ENCODE data around the gene ZFAND2A. TPM values are rescaled to one million over a fixed set of nuclear protein-coding genes. Genes with fewer than 3 reads are reported as not detected.

ZFAND2A gene
- total RNA-seq, 1 experiment from 2014 or later: 19.1 TPM

- no peaks in the 10 kb centered on the region for H3K9me2 ChIP-seq (ENCODE audit: insufficient read depth)
- H3K4me3 ChIP-seq (replicated peaks in 1 of 2; ENCODE audit: low read depth in 1 of 2, low read length in 2 of 2): no peak overlapping the region
- H3K79me2 ChIP-seq (ENCODE audit: insufficient read depth, low read length): no peaks in the 10 kb centered on the region
- ChIA-PET POLR2A (no interaction called here), CTCF (interaction anchor here (1.4 kb wide), 1 partner anchor 9 kb away, joined by 7 read pairs; no protein-coding TSS in a partner anchor), RAD21 (ENCODE audit: low non-redundant PET in 1 of 2, low total read pairs in 2 of 2, uncharacterized antibody in 2 of 2, unreplicated experiment in 2 of 2) (no interaction called here)
- intact Hi-C loops (cut with micrococcal nuclease): no loop called here
- no peak overlapping the region for H3K27ac ChIP-seq (ENCODE audit: low read depth, low read length)
- peaks cover 0 to 3% of the 10 kb centered on the region in 2 experiments; a peak in 1 of 4 replicates for H3K9me3 ChIP-seq (ENCODE audit: control insufficient read depth in 1 of 2, insufficient read depth in 1 of 2, low read depth in 1 of 2, low read length in 2 of 2)
- no peaks in the 10 kb centered on the region for H3K36me3 ChIP-seq (ENCODE audit: control insufficient read depth in 1 of 2, insufficient read depth in 2 of 2, low read length in 2 of 2)
- no peak overlapping the region for H3K9ac ChIP-seq (ENCODE audit: low read length)
- H4K20me1 ChIP-seq (ENCODE audit: insufficient read depth): no peaks in the 10 kb centered on the region
- no peak overlapping the region for H2AFZ ChIP-seq (ENCODE audit: low read depth, low read length, poor library complexity, severe bottlenecking)
- BruUV-seq (replicated peaks): no TSS peak
- DNase-seq (ENCODE audit: low read depth, low spot score) (no peak), ATAC-seq (no peak)
- TF ChIP-seq MAX (IDR thresholded peaks at IDR 0.05): no peak
- no peak for TF ChIP-seq SIN3A (IDR thresholded peaks at IDR 0.05; ENCODE audit: low read depth)
- TF ChIP-seq POLR2A (IDR thresholded peaks at IDR 0.05; ENCODE audit: borderline replicate concordance, extremely low read depth, insufficient read depth, insufficient read length): no peak
- no peak for TF ChIP-seq FOSL1 (IDR thresholded peaks at IDR 0.05; ENCODE audit: low read depth)
- no peak for TF ChIP-seq CTCF (IDR thresholded peaks at IDR 0.05 in 2 of 3, conservative IDR thresholded peaks at IDR 0.05 in 1 of 3; ENCODE audit: borderline replicate concordance in 1 of 3, insufficient read depth in 1 of 3, low read depth in 2 of 3, low read length in 2 of 3)
- TF ChIP-seq CBX3 (IDR thresholded peaks at IDR 0.05; ENCODE audit: low read depth): no peak
- TF ChIP-seq JUND (IDR thresholded peaks at IDR 0.05): no peak
- no peak for TF ChIP-seq REST (IDR thresholded peaks at IDR 0.05; ENCODE audit: low read depth)
- TF ChIP-seq RAD21 (IDR thresholded peaks at IDR 0.05; ENCODE audit: low read depth): no peak
- TF ChIP-seq ATF3 (IDR thresholded peaks at IDR 0.05): no peak
- TF ChIP-seq ZNF274 (IDR thresholded peaks at IDR 0.05; ENCODE audit: low read depth, low read length): no peak
- TF ChIP-seq EZH2 (IDR thresholded peaks at IDR 0.05): no peak
- TF ChIP-seq EZH2phosphoT487 (IDR thresholded peaks at IDR 0.05; ENCODE audit: borderline replicate concordance): no peak
- TF ChIP-seq SP1 (IDR thresholded peaks at IDR 0.05; ENCODE audit: low read depth): no peak
- TF ChIP-seq EGR1 (IDR thresholded peaks at IDR 0.05; ENCODE audit: low read depth): no peak
- no peak for TF ChIP-seq YY1 (IDR thresholded peaks at IDR 0.05; ENCODE audit: extremely low read depth, insufficient replicate concordance, low read depth, low read length)
- TF ChIP-seq POLR2AphosphoS5 (IDR thresholded peaks at IDR 0.05; ENCODE audit: low read depth, low read length): no peak
- no peak for TF ChIP-seq ELF1 (IDR thresholded peaks at IDR 0.05; ENCODE audit: borderline replicate concordance, low read depth)
- peaks cover 10 to 18% of the 10 kb centered on the region in 2 experiments for H3K4me1 ChIP-seq (ENCODE audit: control insufficient read depth in 1 of 2, insufficient read depth in 2 of 2, low read length in 2 of 2)
- H3K4me2 ChIP-seq (ENCODE audit: low read length): no peak overlapping the region
- no peaks in the 10 kb centered on the region for H3K27me3 ChIP-seq (ENCODE audit: insufficient read depth, low read length)
Observed at GRCh38 chr7:1174002-1174401, 14.0 kb upstream of the ZFAND2A start.

Measured in HCT116 (cell line).